ENCODE data around the gene CHAD.
"Not testable (repeated sequence)": the region's sequence is repeated elsewhere in the genome, so short reads cannot be mapped to it uniquely, and the experiment has no call there.

The CHAD gene

GRCh38 chr17:50457621-50458020 lies 11.1 kb downstream of the CHAD start:
- DNase-seq (ENCODE audit: low read depth in 3 of 3), result no peak

GRCh38 chr17:50453901-50454300 lies 14.8 kb downstream of the CHAD start:
- no peak for DNase-seq (ENCODE audit: low read depth in 3 of 3)

GRCh38 chr17:50452630-50453300 lies 15.9 kb downstream of the CHAD start:
- DNase-seq (ENCODE audit: low read depth in 3 of 3), result no peak

GRCh38 chr17:50451943-50452629 lies 16.6 kb downstream of the CHAD start:
- DNase-seq (ENCODE audit: low read depth in 3 of 3), result no peak

- no peak for DNase-seq (ENCODE audit: low read depth in 3 of 3)
Observed at GRCh38 chr17:50448643-50449042, 20.0 kb downstream of the CHAD start.

GRCh38 chr17:50447870-50448595 lies 20.6 kb downstream of the CHAD start:
- no peak for DNase-seq (ENCODE audit: low read depth in 3 of 3)

- no peak for DNase-seq (ENCODE audit: low read depth in 3 of 3)
Observed at GRCh38 chr17:50445730-50446325, 22.9 kb downstream of the CHAD start.

GRCh38 chr17:50444841-50445715 lies 23.6 kb downstream of the CHAD start:
- no peak for DNase-seq (ENCODE audit: low read depth in 3 of 3)

GRCh38 chr17:50443505-50443974 lies 25.1 kb downstream of the CHAD start:
- no peak for DNase-seq (ENCODE audit: low read depth in 3 of 3)

- no peak for DNase-seq (ENCODE audit: low read depth in 3 of 3)
Observed at GRCh38 chr17:50440838-50441829, 27.5 kb downstream of the CHAD start.

GRCh38 chr17:50440172-50440837 lies 28.4 kb downstream of the CHAD start:
- DNase-seq (ENCODE audit: low read depth in 3 of 3), result no peak

- DNase-seq (ENCODE audit: low read depth in 3 of 3), result no peak
Observed at GRCh38 chr17:50439008-50439407, 29.7 kb downstream of the CHAD start.

- no peak for DNase-seq (ENCODE audit: low read depth in 3 of 3)
Observed at GRCh38 chr17:50437409-50437808, 31.3 kb downstream of the CHAD start.

- no peak for DNase-seq (ENCODE audit: low read depth in 3 of 3)
Observed at GRCh38 chr17:50432125-50432762, 36.4 kb downstream of the CHAD start.

GRCh38 chr17:50430821-50431618 lies 37.7 kb downstream of the CHAD start:
- DNase-seq (ENCODE audit: low read depth in 3 of 3), result no peak

GRCh38 chr17:50429793-50430192 lies 38.9 kb downstream of the CHAD start:
- DNase-seq (ENCODE audit: low read depth in 3 of 3), result no peak

GRCh38 chr17:50428831-50429424 lies 39.8 kb downstream of the CHAD start:
- no peak for DNase-seq (ENCODE audit: low read depth in 3 of 3)

- DNase-seq (ENCODE audit: low read depth in 3 of 3), result not testable (repeated sequence)
Observed at GRCh38 chr17:50428126-50428525, 40.6 kb downstream of the CHAD start.
